Trophoblast cell (in vitro differentiated cells and primary cell): ENCODE measurements around the gene FANCC.

ENCODE experiments used
- DNase-seq, 2 donors: peaks; one replicate each; pipeline ENCODE4 v3.0.0-alpha.2; 2016
- H2AFZ ChIP-seq: 2 replicates; pipeline ENCODE4 v1.6.1; 2013; ENCODE audit warnings: low read length, moderate library complexity, mild to moderate bottlenecking; ENCODE audit not compliant: insufficient read depth, poor library complexity
- H2AK5ac ChIP-seq: 2 replicates; pipeline ENCODE4 v1.6.1; 2013; ENCODE audit warnings: mild to moderate bottlenecking, low read length
- H2BK120ac ChIP-seq: 2 replicates; pipeline ENCODE4 v1.6.1; 2013; ENCODE audit warnings: low read length, mild to moderate bottlenecking, moderate library complexity; ENCODE audit not compliant: insufficient read depth, poor library complexity
- H2BK12ac ChIP-seq: 2 replicates; pipeline ENCODE4 v1.6.1; 2013; ENCODE audit warnings: mild to moderate bottlenecking, low read length, moderate library complexity
- H2BK5ac ChIP-seq: 2 replicates; pipeline ENCODE4 v1.6.1; 2013; ENCODE audit warnings: low read length, low read depth, moderate library complexity, mild to moderate bottlenecking; ENCODE audit not compliant: poor library complexity
- H3K14ac ChIP-seq: 2 replicates; pipeline ENCODE4 v1.6.1; 2013; ENCODE audit warnings: mild to moderate bottlenecking, low read length
- H3K18ac ChIP-seq: 2 replicates; pipeline ENCODE4 v1.6.1; 2013; ENCODE audit warnings: mild to moderate bottlenecking, low read length
- H3K23ac ChIP-seq: 2 replicates; pipeline ENCODE4 v1.6.1; 2013; ENCODE audit warnings: low read length
- H3K27ac ChIP-seq: 2 replicates; pipeline ENCODE4 v1.5.1; 2013; ENCODE audit warnings: low read depth, mild to moderate bottlenecking, inconsistent platforms, low read length, moderate library complexity
- H3K27me3 ChIP-seq: 2 replicates; pipeline ENCODE4 v1.6.1; 2013; ENCODE audit warnings: inconsistent platforms, mild to moderate bottlenecking, low read length, moderate library complexity; ENCODE audit not compliant: insufficient read depth
- H3K36me3 ChIP-seq, 2 experiments: 1 replicate in 1 of 2; 2 replicates in 1 of 2; pipeline ENCODE4 v1.6.1; 2013; ENCODE audit warnings: low read length in 2 of 2, mild to moderate bottlenecking in 2 of 2, moderate library complexity in 1 of 2; ENCODE audit not compliant: insufficient read depth in 2 of 2, control insufficient read depth in 1 of 2
- H3K4ac ChIP-seq: 2 replicates; pipeline ENCODE4 v1.6.1; 2013; ENCODE audit warnings: low read depth, mild to moderate bottlenecking, low read length, moderate library complexity
- H3K4me1 ChIP-seq, 2 experiments: 1 replicate in 1 of 2; 2 replicates in 1 of 2; pipeline ENCODE4 v1.6.1; 2013; ENCODE audit warnings: low read length in 2 of 2, mild to moderate bottlenecking in 2 of 2, moderate library complexity in 1 of 2; ENCODE audit not compliant: insufficient read depth in 2 of 2, control insufficient read depth in 1 of 2
- H3K4me2 ChIP-seq: 2 replicates; pipeline ENCODE4 v1.6.1; 2013; ENCODE audit warnings: inconsistent platforms, mild to moderate bottlenecking, low read length, moderate library complexity
- H3K4me3 ChIP-seq: 2 replicates; pipeline ENCODE4 v1.5.1; 2013; ENCODE audit warnings: mild to moderate bottlenecking, low read depth, low read length, inconsistent platforms
- H3K79me1 ChIP-seq: one replicate; pipeline ENCODE4 v1.6.1; 2013; ENCODE audit warnings: low read length
- H3K79me2 ChIP-seq: 2 replicates; pipeline ENCODE4 v1.6.1; 2013; ENCODE audit warnings: low read length, mild to moderate bottlenecking; ENCODE audit not compliant: control insufficient read depth, insufficient read depth, poor library complexity
- H3K9ac ChIP-seq: 2 replicates; pipeline ENCODE4 v1.6.1; 2013; ENCODE audit warnings: mild to moderate bottlenecking, low read length
- H3K9me3 ChIP-seq: 2 replicates; pipeline ENCODE4 v1.6.1; 2013; ENCODE audit warnings: low read depth, mild to moderate bottlenecking, control low read depth, inconsistent platforms, low read length; ENCODE audit not compliant: insufficient read depth
- H4K12ac ChIP-seq: 2 replicates; pipeline ENCODE4 v1.6.1; 2013; ENCODE audit warnings: low read depth, mild to moderate bottlenecking, low read length, moderate library complexity
- H4K8ac ChIP-seq: 2 replicates; pipeline ENCODE4 v1.6.1; 2013; ENCODE audit warnings: low read depth, mild to moderate bottlenecking, low read length, moderate library complexity
- H4K91ac ChIP-seq: one replicate; pipeline ENCODE4 v1.6.1; 2013; ENCODE audit warnings: low read depth, mild to moderate bottlenecking, low read length, moderate library complexity
- WGBS: extraction: QIAGEN DNeasy Blood & Tissue Kit; methylation state at CpG from one replicate; pipeline ENCODE4 v1.1.7; 2013; ENCODE audit warnings: missing lambda C conversion rate; ENCODE audit not compliant: insufficient read length, insufficient coverage; ENCODE audit errors: extremely low coverage; 5-methylcytosine and 5-hydroxymethylcytosine counted together

The FANCC gene

GRCh38 chr9:95311961-95312360 lies 5.5 kb downstream of the FANCC start:
- Histone ChIP-seq H3K27me3 (no peaks in the 10 kb centered on the region), H3K23ac (no peak overlapping the region), H4K12ac (no peak overlapping the region), H3K4me1 (peaks cover 0 to 2% of the 10 kb centered on the region in 2 experiments), H4K91ac (no peak overlapping the region), H2AFZ (no peak overlapping the region), H3K14ac (no peak overlapping the region), H3K9ac (no peak overlapping the region), H3K36me3 (no peaks in the 10 kb centered on the region), H3K79me1 (peaks cover 3% of the 10 kb centered on the region), H2BK120ac (no peak overlapping the region), H3K27ac (no peak overlapping the region), H4K8ac (no peak overlapping the region), H2BK12ac (no peak overlapping the region), H2BK5ac (no peak overlapping the region), H3K18ac (no peak overlapping the region), H3K9me3 (peaks cover 4% of the 10 kb centered on the region), H3K4me2 (no peak overlapping the region), H3K4me3 (no peak overlapping the region), H3K79me2 (no peaks in the 10 kb centered on the region), H3K4ac (no peak overlapping the region), H2AK5ac (no peak overlapping the region)
- no peak for DNase-seq
- WGBS = no CpG with 5 or more reads among the region's 3 CpGs

- Histone ChIP-seq H3K36me3 (no peaks in the 10 kb centered on the region), H4K8ac (no peak overlapping the region), H4K12ac (no peak overlapping the region), H3K9me3 (no peaks in the 10 kb centered on the region), H3K4ac (no peak overlapping the region), H3K4me1 (no peaks in the 10 kb centered on the region), H3K23ac (no peak overlapping the region), H2BK5ac (no peak overlapping the region), H3K79me2 (no peaks in the 10 kb centered on the region), H4K91ac (no peak overlapping the region), H3K4me2 (no peak overlapping the region), H2AK5ac (no peak overlapping the region), H3K14ac (no peak overlapping the region), H3K79me1 (no peaks in the 10 kb centered on the region), H2AFZ (no peak overlapping the region), H3K4me3 (no peak overlapping the region), H3K27me3 (no peaks in the 10 kb centered on the region), H3K27ac (no peak overlapping the region), H2BK12ac (no peak overlapping the region), H3K18ac (no peak overlapping the region), H3K9ac (no peak overlapping the region), H2BK120ac (no peak overlapping the region)
- DNase-seq = no peak
These were observed 10.0 kb downstream of the FANCC start for GRCh38 chr9:95307538-95307937.

- no peak overlapping the region for H3K4me3 ChIP-seq
- no peak overlapping the region for H3K23ac ChIP-seq
- no peak overlapping the region for H3K18ac ChIP-seq
- H3K36me3 ChIP-seq = no peaks in the 10 kb centered on the region
- H3K27ac ChIP-seq = no peak overlapping the region
- H3K4me1 ChIP-seq = no peaks in the 10 kb centered on the region
- no peak overlapping the region for H4K91ac ChIP-seq
- H3K4ac ChIP-seq = no peak overlapping the region
- H2BK12ac ChIP-seq = no peak overlapping the region
- H3K79me2 ChIP-seq = no peaks in the 10 kb centered on the region
- no peaks in the 10 kb centered on the region for H3K79me1 ChIP-seq
- no CpG with 5 or more reads among the region's 6 CpGs for WGBS
- H2AK5ac ChIP-seq = no peak overlapping the region
- no peak overlapping the region for H3K9ac ChIP-seq
- no peak overlapping the region for H3K4me2 ChIP-seq
- H4K12ac ChIP-seq = no peak overlapping the region
- no peak overlapping the region for H3K14ac ChIP-seq
- H4K8ac ChIP-seq = no peak overlapping the region
- no peak overlapping the region for H2BK120ac ChIP-seq
- no peaks in the 10 kb centered on the region for H3K9me3 ChIP-seq
- no peak for DNase-seq
- no peak overlapping the region for H2BK5ac ChIP-seq
- H3K27me3 ChIP-seq = no peaks in the 10 kb centered on the region
- no peak overlapping the region for H2AFZ ChIP-seq
These were observed 10.7 kb downstream of the FANCC start for GRCh38 chr9:95306819-95307218.

GRCh38 chr9:95305770-95306492 lies 11.6 kb downstream of the FANCC start:
- H3K4ac ChIP-seq = no peak overlapping the region
- no peaks in the 10 kb centered on the region for H3K27me3 ChIP-seq
- no peak overlapping the region for H3K14ac ChIP-seq
- H4K12ac ChIP-seq = no peak overlapping the region
- H3K79me2 ChIP-seq = no peaks in the 10 kb centered on the region
- no peaks in the 10 kb centered on the region for H3K4me1 ChIP-seq
- no peaks in the 10 kb centered on the region for H3K36me3 ChIP-seq
- no peaks in the 10 kb centered on the region for H3K79me1 ChIP-seq
- no peak overlapping the region for H3K27ac ChIP-seq
- H2BK120ac ChIP-seq = no peak overlapping the region
- H2BK12ac ChIP-seq = no peak overlapping the region
- no peak overlapping the region for H3K4me2 ChIP-seq
- H2AK5ac ChIP-seq = no peak overlapping the region
- no peak overlapping the region for H3K4me3 ChIP-seq
- no peak overlapping the region for H4K8ac ChIP-seq
- H2AFZ ChIP-seq = no peak overlapping the region
- peak in 1 of 2 donors; percentile 17 for DNase-seq
- no peak overlapping the region for H4K91ac ChIP-seq
- H2BK5ac ChIP-seq = no peak overlapping the region
- no CpG with 5 or more reads among the region's 3 CpGs for WGBS
- H3K9me3 ChIP-seq = no peaks in the 10 kb centered on the region
- H3K9ac ChIP-seq = no peak overlapping the region
- no peak overlapping the region for H3K18ac ChIP-seq
- no peak overlapping the region for H3K23ac ChIP-seq
